ENCODE measurements around the gene SLC4A1.

GRCh38 chr17:44206825-44207155, 61.1 kb downstream of the SLC4A1 start:
- TF ChIP-seq CTCF (IDR thresholded peaks at IDR 0.05) = no peak
- TF ChIP-seq POLR2A (IDR thresholded peaks at IDR 0.05) = no peak

Data from right lobe of liver (tissue), 4 donors.